Measurements from ENCODE around the gene IRF4.

IRF4 gene

DNA sequence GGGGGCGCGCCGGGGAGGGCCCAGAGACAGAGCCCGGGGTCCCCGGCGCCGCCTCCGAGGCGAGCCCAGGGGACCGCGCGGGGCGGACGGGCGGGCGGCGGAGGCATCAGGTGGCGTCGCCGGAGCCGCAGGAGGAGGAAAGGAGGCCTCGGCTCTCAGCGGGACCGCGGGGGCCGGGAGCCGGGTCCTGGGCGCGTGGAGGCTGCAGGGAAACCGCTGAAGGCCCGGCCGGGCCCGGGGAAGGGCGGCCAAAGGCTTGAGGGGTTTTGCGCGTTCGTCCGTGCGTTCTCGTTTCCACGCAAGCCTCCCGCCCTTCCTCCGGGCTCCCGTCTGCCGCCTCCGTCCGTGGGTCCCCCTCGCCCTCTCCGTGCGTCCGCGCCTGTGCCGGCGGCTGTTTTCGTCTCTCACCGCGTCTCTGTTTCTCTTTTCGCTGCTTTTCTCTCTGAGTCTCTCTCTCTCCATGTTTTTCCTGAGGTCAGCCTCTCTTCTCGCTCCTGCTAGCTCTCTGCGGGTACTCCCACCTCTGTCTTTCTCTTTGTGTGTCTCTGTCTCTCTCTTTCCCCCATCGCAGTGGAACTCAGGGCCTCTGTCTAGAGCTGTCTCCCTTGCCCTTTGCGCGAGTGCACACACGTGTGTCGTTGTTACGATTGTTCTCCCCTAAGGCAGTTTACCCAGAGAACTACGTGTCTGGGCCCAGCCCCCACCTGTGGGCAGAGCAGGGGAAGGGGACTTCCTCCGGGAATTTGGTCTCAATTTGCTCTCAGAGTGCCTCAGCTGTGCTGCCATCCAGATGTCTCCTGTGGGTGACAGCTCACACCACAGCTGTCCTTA is 2.1 kb downstream of the IRF4 start:
- H3K4me3 ChIP-seq (ENCODE audit: low read depth, low read length): no peak overlapping the region
- ChIA-PET CTCF (interaction anchor here (0.6 to 1.4 kb wide), 4 partner anchors 9 to 327 kb away, joined by 3 to 9 read pairs (median 3); no protein-coding TSS in a partner anchor), POLR2A (no interaction called here)
- no peak overlapping the region for H3K27ac ChIP-seq (ENCODE audit: extremely low read depth, low read depth, low read length)
- no peaks in the 10 kb centered on the region for H3K9me3 ChIP-seq (ENCODE audit: control insufficient read depth, insufficient read depth, low read depth, low read length)
- no peaks in the 10 kb centered on the region; the same call in 1 of the 2 replicates for H3K4me1 ChIP-seq (ENCODE audit: control insufficient read depth, insufficient read depth, low read length)
- H3K36me3 ChIP-seq (ENCODE audit: control insufficient read depth in 2 of 2, insufficient read depth in 1 of 2, low read length in 2 of 2): no peaks in the 10 kb centered on the region
- TF ChIP-seq, protein P1, sequence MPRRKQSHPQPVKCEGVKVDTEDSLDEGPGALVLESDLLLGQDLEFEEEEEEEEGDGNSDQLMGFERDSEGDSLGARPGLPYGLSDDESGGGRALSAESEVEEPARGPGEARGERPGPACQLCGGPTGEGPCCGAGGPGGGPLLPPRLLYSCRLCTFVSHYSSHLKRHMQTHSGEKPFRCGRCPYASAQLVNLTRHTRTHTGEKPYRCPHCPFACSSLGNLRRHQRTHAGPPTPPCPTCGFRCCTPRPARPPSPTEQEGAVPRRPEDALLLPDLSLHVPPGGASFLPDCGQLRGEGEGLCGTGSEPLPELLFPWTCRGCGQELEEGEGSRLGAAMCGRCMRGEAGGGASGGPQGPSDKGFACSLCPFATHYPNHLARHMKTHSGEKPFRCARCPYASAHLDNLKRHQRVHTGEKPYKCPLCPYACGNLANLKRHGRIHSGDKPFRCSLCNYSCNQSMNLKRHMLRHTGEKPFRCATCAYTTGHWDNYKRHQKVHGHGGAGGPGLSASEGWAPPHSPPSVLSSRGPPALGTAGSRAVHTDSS (tag by site-specific recombination; IDR thresholded peaks at IDR 0.05): no peak
- TF ChIP-seq ZNF394 (tag by site-specific recombination; IDR thresholded peaks at IDR 0.05; ENCODE audit: borderline replicate concordance): no peak
- TF ChIP-seq ZNF623 (tag by site-specific recombination; IDR thresholded peaks at IDR 0.05): no peak
- TF ChIP-seq ZNF248 (tag by site-specific recombination; IDR thresholded peaks at IDR 0.05): no peak

DNA sequence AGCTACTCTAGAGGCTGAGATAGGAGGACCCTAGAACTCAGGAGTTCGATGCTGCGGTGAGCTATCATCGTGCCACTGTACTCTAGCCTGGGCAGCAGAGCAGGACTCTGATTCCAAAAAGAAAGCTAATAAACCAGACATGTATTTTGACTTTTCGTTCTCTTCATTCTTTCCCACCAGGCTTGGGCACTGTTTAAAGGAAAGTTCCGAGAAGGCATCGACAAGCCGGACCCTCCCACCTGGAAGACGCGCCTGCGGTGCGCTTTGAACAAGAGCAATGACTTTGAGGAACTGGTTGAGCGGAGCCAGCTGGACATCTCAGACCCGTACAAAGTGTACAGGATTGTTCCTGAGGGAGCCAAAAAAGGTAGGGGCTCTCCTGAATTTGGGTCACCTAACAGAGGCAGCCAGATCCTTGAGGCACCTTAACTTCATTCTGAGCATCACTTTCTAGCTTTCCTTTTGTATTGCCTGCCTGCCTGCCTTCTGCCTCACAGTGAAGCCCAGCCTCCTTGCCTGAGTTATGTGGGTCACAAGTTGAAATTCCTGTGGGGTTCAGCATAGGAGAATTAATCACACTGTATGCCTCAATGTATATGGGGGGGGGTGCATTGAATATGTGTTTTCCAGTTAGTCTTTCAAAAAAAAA is 3.2 kb downstream of the IRF4 start:
- POLR2A ChIA-PET: no interaction called here
- CTCF ChIA-PET: interaction anchor here (0.6 to 1.5 kb wide), 6 partner anchors 10 to 204 kb away, joined by 3 to 9 read pairs (median 3); no protein-coding TSS in a partner anchor
- no peaks in the 10 kb centered on the region; the same call in 1 of the 2 replicates for H3K4me1 ChIP-seq (ENCODE audit: control insufficient read depth, insufficient read depth, low read length)
- H3K9me3 ChIP-seq (ENCODE audit: control insufficient read depth, insufficient read depth, low read depth, low read length): no peaks in the 10 kb centered on the region
- no peaks in the 10 kb centered on the region for H3K36me3 ChIP-seq (ENCODE audit: control insufficient read depth in 2 of 2, insufficient read depth in 1 of 2, low read length in 2 of 2)
- TF ChIP-seq GLI2 (tag by site-specific recombination; IDR thresholded peaks at IDR 0.05; ENCODE audit: borderline replicate concordance, low read depth): no peak
- no peak for TF ChIP-seq ZNF223 (tag by site-specific recombination; IDR thresholded peaks at IDR 0.05)
- no peak for TF ChIP-seq ZNF677 (tag by site-specific recombination; IDR thresholded peaks at IDR 0.05)
- TF ChIP-seq ZNF514 (tag by site-specific recombination; IDR thresholded peaks at IDR 0.05): no peak
- TF ChIP-seq ZNF768 (tag by site-specific recombination; IDR thresholded peaks at IDR 0.05): no peak
- TF ChIP-seq GLI4 (tag by site-specific recombination; IDR thresholded peaks at IDR 0.05): no peak
- TF ChIP-seq, protein P2, sequence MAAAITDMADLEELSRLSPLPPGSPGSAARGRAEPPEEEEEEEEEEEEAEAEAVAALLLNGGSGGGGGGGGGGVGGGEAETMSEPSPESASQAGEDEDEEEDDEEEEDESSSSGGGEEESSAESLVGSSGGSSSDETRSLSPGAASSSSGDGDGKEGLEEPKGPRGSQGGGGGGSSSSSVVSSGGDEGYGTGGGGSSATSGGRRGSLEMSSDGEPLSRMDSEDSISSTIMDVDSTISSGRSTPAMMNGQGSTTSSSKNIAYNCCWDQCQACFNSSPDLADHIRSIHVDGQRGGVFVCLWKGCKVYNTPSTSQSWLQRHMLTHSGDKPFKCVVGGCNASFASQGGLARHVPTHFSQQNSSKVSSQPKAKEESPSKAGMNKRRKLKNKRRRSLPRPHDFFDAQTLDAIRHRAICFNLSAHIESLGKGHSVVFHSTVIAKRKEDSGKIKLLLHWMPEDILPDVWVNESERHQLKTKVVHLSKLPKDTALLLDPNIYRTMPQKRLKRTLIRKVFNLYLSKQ (tag by site-specific recombination; IDR thresholded peaks at IDR 0.05; ENCODE audit: borderline replicate concordance): no peak
- no peak for TF ChIP-seq GLIS2 (tag by site-specific recombination; IDR thresholded peaks at IDR 0.05)
- TF ChIP-seq ZNF48 (tag by site-specific recombination; IDR thresholded peaks at IDR 0.05): no peak
- no peak for TF ChIP-seq ZNF311 (tag by site-specific recombination; IDR thresholded peaks at IDR 0.05; ENCODE audit: borderline replicate concordance)
- no peak for TF ChIP-seq WT1 (tag by site-specific recombination; IDR thresholded peaks at IDR 0.05)
- TF ChIP-seq ZNF654 (tag by site-specific recombination; IDR thresholded peaks at IDR 0.05; ENCODE audit: low read depth): no peak
- TF ChIP-seq SP2 (tag by site-specific recombination; IDR thresholded peaks at IDR 0.05): no peak
- no peak for TF ChIP-seq ZNF121 (tag by site-specific recombination; IDR thresholded peaks at IDR 0.05)
- no peak for TF ChIP-seq ZNF600 (tag by site-specific recombination; IDR thresholded peaks at IDR 0.05)
- TF ChIP-seq, protein P3, sequence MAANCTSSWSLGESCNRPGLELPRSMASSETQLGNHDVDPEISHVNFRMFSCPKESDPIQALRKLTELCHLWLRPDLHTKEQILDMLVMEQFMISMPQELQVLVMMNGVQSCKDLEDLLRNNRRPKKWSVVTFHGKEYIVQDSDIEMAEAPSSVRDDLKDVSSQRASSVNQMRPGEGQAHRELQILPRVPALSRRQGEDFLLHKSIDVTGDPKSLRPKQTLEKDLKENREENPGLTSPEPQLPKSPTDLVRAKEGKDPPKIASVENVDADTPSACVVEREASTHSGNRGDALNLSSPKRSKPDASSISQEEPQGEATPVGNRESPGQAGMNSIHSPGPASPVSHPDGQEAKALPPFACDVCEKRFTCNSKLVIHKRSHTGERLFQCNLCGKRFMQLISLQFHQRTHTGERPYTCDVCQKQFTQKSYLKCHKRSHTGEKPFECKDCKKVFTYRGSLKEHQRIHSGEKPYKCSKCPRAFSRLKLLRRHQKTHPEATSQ (tag by site-specific recombination; IDR thresholded peaks at IDR 0.05): no peak
- no peak for TF ChIP-seq HIC1 (tag by site-specific recombination; IDR thresholded peaks at IDR 0.05)
- no peak for TF ChIP-seq ZNF580 (tag by site-specific recombination; IDR thresholded peaks at IDR 0.05)
- H3K27ac ChIP-seq (ENCODE audit: extremely low read depth, low read depth, low read length): no peak overlapping the region
- H3K4me3 ChIP-seq (ENCODE audit: low read depth, low read length): no peak overlapping the region
